GM12891 (cell line): ENCODE results near the gene FGF16.

Source experiments
- POLR2A ChIP-seq: IDR thresholded peaks from 2 replicates; pipeline ENCODE4 v1.6.1; 2011; ENCODE audit warnings: low read depth, low read length, control low read depth
- SPI1 ChIP-seq: IDR thresholded peaks from 2 replicates; pipeline ENCODE4 v1.6.1; 2011; ENCODE audit warnings: low read depth, low read length, control low read depth

GRCh38 chrX:77444545-77444944 lies 2.6 kb upstream of the FGF16 start:
- no peak for TF ChIP-seq POLR2A
- no peak for TF ChIP-seq SPI1
